GM21529 (cell line): Measurements from ENCODE around the gene BRINP2.
A peak's percentile ranks its signal among the peaks of the same experiment; 100 is the strongest.

Source experiments
- ATAC-seq: cut with Tn5 transposase; IDR thresholded peaks from one replicate; pipeline ENCODE4 v1.9.1; 2021; ENCODE audit not compliant: unreplicated experiment

Gene BRINP2, protein sequence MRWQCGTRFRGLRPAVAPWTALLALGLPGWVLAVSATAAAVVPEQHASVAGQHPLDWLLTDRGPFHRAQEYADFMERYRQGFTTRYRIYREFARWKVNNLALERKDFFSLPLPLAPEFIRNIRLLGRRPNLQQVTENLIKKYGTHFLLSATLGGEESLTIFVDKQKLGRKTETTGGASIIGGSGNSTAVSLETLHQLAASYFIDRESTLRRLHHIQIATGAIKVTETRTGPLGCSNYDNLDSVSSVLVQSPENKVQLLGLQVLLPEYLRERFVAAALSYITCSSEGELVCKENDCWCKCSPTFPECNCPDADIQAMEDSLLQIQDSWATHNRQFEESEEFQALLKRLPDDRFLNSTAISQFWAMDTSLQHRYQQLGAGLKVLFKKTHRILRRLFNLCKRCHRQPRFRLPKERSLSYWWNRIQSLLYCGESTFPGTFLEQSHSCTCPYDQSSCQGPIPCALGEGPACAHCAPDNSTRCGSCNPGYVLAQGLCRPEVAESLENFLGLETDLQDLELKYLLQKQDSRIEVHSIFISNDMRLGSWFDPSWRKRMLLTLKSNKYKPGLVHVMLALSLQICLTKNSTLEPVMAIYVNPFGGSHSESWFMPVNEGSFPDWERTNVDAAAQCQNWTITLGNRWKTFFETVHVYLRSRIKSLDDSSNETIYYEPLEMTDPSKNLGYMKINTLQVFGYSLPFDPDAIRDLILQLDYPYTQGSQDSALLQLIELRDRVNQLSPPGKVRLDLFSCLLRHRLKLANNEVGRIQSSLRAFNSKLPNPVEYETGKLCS

DNA sequence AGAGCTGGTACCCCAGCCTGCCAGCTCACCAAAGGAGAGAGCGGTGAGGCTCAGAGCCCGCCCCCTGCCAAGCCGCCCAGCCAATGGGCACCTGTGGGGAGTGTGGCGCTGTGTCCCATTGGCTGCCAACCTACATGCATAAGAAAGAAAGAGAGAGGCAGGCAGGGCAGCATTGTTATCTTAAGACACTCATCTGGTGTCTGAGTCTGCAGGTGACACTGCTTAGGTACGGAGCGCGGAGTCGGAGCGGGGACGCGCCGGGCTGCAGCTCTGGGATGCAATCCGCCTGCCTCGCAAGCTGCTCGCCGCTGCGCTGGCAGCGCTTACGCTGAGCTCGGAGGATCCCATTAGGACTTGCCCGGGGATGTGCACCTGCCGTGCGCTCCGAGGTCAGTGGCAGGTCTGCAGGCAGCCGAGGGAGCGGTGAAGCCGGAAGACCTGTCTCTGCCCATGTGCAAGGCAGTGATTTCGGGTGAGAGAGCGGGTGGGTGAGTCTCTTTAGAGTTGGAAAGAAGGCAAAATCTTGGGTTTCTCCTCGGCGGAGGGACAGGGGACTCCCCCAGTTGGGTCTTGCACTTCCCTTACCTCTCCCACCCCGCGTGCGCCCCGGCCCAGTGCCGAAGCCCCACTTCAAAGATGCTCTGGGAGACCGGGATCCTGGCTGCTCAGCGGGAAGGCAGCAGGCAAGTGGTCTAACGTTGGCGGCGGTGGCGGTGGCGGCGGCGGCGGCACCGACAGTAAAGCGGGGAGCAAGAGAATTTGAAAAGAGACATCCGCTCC lies at the start of gene BRINP2:
BRINP2 (plus strand) TSS at position 203 of the 780 bp plus-strand sequence. CDS start 58,919 bp downstream, outside the sequence.
- peak; percentile 85 for ATAC-seq

DNA sequence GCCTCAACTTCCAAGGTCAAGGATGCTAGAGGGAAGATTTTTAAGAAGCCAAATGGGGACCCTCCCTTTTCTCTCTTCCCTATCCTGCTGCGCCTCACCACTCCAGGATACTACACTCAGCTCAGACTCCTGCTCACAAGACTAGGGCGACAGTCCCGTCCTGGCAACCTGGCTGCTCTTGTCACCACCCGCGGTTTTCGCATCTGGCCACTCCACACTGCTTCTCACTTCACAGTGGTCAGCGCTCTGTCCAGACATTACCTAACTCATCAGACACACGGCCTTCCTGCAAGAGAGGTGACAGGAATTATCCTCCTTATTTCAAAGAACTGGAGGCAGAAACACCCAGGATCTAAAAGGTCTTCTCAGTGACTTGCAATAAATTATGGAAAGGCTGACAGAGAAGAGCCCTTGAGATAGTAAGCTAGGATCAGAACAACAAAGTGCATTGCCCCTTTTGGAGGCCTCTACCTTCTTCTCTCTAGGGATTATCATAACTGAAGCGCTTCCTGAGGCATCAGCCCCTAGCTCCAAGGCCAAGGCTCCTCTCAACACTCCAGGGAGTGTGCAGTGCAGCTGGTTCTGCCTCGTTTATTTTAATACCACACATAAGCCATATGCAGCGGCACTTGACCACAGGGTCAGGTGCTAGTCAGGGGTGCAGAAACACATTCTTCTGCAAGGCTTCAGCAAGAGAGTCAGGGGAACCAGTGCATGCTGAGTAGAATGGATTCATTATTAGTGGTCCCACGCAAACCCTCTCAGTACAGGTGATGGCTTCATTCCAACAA lies 48.1 kb upstream of the BRINP2 start:
- no peak for ATAC-seq

DNA sequence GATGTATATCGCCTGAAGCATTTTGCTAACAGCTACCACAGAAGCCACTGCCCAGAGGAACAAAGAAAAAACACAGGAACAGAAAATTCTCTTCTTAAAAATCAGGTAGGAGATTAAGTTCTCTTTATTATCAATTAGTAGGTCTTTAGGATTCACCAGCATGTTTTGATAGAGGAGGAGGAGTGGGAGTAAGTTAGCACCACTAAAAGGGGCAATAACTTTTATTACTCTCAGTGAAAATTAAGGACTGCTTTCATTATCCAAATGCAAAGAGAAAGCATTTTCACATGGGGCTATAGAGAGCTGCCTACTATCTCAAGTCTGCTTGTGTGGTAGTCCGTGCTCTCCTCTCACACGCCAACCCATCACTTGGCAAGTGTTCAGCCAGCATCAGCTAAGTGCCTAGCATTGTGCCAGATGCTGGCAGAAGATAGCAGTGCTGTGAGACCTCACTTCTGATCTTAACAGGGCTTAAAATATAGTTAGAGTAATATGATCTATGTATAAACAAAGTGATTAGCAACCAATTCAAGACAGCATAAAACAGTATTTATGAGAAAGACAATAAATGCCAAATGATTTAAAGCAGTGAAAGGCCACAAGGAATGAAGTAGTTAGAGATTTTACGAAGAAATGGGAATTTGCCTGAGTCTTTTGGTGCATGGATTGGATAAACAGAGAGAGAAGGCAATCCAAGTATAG lies 46.0 kb upstream of the BRINP2 start:
- ATAC-seq, result no peak

DNA sequence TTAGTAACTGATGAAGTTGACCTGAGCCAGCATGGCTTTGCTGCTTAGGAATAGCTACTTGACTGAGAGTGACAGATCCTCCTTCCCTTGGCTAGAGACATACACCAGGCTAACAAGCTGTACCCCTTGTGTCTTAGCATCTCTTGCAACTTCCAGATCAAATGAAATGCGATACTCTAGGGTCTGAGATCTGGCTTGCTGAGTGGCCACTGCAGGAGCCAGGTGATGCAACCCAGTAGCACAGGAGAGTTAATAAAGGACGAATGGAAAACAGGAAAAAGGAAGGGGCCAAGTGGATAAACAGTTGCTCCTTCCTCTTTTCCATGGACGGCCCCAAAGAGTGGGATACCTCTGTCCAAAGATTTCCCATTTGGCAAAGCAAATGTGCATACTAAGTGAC lies 44.5 kb upstream of the BRINP2 start:
- no peak for ATAC-seq

DNA sequence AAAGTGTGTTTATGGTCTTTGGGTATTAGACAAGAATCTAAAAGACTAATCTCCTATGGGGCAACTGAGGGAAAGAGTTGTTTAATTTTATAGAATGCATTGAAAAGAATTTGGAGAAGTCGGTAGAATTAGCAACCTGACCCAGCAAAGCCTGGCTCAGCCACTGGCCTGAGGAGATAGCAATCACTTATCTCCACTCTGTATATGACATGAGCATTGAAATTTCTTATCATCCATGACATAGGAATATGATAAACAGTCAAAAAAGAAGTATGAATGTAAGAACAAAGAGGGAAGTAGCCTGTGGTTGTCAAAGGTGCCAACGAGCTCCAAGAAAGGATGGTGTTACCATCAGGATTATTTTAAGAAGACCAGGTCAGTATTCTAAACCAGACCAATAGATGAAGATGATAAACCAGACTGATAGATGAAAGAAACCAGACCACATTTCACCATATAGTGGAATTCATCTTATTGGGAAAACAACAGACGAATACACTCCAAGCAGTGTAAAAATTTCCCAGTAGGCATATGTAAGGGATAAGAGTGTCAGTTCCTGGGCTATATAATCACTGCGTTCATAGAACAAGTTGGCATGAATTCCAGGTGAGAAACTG lies 42.0 kb upstream of the BRINP2 start:
- ATAC-seq, result no peak

DNA sequence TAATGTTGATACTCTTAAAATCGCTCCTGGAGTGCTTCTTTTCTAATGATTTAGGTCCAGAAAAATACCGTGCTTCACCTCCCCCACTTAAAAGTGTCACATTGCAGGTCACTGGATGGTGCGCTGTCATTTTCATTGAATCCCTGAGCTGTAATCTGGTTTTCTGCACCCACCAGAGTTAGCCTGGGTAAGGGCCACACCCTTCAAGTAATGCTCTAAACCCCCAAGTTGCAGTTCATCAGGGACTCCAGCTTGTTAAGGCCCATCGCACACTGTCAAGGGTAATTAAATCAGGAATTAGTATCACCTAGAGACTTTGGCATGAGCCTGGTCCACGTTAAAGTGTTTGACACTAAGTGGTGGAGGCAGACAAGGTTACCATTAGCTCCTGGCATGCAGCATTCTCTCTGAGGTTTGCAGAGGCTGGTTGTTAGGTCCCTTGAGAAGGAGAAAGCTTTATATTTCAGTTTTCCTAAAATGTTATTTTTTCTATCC lies 40.3 kb upstream of the BRINP2 start:
- no peak for ATAC-seq

DNA sequence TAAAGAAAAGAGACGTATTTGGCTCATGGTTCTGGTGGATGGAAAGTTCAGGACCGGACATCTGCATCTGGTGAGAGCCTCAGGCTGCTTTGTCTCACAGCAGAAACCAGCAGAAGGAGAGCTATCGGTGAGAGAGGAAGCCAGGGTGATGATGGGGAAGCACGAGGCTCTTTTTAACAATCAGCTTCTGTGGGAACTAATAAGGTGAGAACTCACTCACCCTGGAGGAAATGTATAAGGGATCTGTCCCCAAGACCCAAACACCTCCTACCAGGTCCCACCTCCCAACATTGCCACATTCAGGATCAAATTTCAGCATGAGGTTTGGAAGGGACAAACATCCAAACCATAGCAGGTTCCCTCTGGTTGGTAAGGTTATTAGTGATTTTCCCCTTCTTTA lies 39.0 kb upstream of the BRINP2 start:
- no peak for ATAC-seq

DNA sequence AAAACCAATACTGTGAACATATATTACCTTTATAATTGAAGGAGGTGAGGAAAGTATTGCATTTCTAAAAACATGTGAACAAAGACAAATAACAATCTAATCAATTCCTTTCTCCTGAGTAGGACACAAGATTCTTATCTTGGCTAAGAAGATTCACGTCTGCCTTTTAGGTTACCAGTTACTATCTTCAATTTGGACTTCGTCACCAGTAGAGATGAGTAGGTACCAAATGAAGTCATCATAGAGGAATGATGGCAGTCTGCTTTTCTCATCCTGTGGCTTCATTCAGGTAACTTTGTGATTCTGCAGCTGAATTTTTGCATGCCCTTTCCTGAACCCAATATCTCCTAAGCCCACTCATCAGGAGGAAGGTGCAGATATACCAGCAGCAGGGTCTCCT lies 38.6 kb upstream of the BRINP2 start:
- ATAC-seq, result no peak

DNA sequence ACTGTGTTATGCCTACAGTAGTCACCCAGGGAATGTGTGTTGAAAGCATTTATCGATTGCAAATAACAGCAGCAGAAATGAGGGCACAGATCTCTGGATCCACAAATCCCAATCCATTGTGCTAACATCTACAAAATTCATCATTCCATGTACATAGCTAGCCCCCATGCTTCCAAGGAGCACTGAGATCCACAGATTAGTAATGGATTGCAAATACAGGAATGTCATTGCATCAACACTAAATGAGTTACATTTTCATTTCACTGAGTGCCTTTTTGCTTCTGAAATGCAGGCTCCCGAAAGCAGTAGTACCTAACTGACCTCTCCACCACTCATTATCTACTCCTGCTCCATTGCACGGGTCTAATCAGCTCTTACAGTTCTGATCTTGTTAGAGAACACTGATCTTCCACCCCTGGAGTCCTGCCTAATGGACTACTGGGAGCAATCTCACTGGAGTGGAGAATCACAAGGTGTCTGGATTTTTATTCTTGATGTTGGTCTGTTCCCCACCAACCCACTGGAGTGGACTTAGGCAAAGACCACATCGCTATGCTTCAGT lies 36.7 kb upstream of the BRINP2 start:
- no peak for ATAC-seq

DNA sequence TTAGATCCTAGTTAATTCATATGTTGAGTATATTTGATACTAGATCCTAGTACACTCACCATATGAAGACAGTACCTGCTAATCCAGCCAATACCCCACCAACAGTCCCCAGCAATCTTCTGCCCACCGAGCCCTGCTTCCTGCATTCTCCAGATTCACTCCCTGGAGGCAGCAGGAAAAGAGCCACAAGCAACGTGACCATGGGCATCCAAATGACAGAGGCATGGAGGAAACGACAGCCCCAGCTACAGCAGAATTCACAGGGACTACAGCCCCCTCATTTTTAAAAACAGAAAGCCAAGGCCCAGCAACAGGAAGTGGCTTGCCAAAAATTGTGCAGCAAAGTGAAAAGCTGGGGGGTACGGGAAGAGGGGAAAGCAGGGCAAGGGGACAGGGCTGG lies 35.5 kb upstream of the BRINP2 start:
- ATAC-seq, result no peak

DNA sequence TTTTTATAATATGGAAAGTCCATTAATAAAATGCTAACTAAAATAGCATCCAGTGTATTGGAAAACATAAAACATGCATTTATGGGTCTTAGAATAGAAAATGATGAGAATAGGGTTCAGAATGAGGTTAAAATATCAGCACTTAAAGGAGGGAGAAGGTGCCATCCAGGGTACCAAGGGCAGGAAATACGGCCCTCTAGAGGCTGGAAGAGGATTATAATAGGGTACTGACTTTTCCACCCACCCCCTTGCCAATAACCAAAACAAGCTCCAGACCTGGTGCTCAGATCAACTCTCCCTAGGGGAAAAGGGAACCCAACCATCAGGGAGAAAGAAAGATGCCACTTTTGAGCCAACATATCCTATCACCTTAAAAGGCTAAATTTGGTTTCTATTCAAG lies 32.9 kb upstream of the BRINP2 start:
- no peak for ATAC-seq

DNA sequence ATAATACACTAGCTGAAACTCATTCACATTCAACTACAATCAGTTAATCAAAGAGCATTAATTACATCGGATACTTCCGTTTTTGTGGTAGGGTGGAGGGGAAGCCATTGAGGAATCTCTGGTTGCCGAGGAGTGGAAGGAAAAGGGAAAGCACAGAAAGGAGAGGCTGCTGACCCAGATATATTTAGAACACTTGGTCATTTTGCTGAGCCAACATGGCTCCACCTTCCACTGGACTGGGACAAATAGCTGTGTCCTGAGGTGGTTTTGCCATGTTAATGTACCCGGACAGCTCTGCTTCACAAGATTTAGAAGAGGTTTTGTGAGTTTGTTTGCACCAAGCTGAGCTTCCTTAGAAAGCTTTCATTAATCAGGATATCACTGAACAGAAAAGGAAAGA lies 32.4 kb upstream of the BRINP2 start:
- no peak for ATAC-seq

DNA sequence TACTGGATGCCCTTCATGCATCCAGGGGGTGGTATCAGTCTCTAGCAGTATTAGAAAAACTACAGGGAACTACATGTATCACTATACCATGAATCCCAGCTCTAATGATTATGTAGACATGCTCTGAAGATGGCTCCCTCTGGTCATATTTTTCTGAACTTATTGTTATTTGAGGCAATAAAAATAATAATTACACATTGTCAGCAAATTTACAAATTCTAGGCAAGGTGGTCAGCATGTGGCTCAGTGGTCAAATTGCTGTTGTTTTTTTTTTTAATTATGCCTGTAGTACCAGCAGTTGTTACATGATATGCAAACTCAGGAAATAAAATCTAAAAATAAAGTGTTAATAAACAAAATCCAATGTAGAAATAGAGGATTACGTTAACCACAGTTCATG lies 28.7 kb upstream of the BRINP2 start:
- no peak for ATAC-seq

DNA sequence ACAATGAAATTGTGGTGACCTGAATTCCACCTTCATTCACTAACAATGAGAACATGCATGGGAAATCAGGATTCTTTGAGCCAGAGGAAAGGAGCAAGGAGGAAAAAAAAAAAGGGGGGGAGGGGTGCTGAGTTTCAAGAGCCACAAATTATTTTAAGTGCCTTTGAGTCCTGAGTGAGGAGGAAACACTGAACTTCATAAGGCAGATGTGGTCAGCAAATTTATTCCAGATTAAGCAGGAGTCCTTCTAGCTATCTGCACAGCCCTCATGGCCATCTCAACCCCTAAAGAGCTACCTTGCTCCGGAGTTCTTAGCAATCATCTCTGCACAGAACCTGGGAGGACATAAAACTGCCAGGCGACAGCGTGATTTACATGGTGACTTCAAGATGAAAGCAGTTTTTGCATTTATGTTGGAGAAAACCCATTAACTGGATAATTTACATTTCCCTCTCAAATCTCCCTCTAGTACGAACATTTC lies 27.9 kb upstream of the BRINP2 start:
- no peak for ATAC-seq

DNA sequence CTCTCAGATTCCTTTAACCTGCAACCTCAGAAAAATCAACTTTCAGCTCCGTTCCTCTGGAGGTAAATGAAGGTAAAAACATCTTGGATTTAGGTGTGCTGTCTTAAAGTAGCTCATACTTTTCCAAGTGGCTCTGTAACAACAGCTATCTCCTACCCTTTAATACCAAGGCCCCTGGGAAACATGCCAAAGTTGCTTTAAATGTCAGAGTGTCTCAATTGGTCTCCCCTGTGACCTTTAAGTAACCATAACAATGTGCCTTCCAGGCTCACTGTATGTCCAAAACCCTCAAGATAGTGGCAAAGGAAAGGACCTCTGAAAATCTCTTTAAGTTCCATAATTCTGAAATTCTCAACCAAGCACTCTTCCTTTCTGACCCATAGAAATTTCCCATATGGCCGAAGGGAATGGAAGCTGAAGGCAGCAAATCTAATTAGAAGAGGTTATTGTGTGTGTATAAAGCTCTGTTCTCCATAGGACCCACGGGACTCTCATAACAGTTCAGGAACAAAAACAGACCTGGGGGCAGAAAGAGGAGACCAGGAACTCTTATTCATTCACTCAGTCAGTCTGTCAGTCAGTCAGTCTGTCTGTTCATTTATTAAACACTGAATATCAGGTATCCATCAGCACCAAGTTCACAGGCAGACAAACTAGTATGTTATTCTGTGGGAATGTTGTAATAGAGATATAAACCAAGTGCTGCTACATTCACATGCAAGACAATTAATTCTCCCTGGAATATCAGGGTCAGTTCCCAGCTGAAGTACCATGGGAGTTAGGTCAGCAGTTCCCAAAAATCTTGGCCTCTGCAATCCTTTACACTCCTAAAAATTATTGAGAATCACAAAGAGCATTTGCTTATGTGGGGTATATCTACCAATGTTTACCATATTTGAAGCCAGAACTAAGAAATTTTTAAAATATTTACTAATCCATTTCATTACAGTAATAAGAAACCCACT lies 25.4 kb upstream of the BRINP2 start:
- ATAC-seq, result no peak

DNA sequence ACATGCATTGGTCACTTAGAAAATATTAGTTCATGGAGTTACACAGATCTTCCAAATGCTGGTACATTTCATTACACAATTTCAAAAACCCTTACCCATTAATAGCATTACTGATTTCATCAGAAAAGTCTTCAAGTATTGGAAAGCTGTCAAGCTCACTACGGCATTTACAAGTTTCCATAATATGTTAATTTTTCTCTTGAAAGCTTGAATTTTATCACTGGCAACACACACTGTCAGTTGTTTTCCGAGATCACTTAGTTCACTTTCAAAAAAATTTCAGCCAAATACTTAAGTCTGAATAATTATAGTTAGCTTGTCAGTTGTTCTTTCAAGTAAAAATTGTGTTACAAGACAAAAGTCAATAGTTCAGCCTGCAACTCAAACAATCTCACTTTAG lies 24.3 kb upstream of the BRINP2 start:
- ATAC-seq, result no peak

DNA sequence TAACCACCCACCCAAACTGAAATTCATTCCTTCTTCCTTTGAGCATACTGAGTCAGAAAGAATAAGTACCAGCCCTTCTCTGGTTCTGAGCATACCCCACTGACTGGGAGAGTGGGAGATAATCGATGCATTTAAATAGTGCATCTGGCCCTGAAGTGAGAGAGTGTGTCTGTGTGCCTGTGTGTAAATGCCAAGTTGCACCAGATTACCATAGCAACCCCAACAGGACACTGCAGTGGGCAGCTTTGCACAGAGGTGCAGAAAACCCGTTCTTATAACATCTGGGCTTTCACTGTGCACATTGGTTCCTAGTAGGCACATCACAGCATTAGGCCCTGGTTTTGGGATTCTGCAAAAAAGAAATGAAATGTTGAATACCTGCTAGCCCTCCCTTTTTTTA lies 8.5 kb upstream of the BRINP2 start:
- ATAC-seq, result no peak

DNA sequence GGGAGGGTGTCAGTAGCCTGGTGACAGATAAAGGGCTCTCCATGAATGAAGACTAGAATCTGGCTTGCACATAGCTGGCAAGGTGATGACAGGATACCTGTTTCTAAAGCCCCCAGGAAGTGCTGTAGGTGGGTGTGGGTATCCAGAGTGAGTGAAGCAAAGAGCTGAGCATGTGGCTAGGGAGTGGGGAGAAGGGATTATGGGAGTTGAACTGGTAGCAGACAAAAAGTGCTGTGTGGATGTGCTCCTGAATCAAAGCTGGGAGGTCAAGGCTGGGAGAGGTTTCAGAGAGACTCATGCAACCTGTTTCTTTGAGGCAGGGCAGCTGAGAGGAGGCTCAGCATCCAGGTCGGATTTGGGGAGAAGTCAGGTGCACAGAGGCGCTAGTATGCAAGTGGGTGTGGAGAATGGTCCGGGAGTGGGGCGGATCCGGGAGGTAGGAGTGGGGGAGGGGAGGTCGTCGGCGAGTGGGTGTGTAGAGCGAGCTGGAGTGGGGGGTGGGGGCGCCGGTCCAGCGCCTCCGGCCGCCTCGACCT lies 6.8 kb upstream of the BRINP2 start:
- no peak for ATAC-seq
